ENCODE results near the gene NEO1.

DNA sequence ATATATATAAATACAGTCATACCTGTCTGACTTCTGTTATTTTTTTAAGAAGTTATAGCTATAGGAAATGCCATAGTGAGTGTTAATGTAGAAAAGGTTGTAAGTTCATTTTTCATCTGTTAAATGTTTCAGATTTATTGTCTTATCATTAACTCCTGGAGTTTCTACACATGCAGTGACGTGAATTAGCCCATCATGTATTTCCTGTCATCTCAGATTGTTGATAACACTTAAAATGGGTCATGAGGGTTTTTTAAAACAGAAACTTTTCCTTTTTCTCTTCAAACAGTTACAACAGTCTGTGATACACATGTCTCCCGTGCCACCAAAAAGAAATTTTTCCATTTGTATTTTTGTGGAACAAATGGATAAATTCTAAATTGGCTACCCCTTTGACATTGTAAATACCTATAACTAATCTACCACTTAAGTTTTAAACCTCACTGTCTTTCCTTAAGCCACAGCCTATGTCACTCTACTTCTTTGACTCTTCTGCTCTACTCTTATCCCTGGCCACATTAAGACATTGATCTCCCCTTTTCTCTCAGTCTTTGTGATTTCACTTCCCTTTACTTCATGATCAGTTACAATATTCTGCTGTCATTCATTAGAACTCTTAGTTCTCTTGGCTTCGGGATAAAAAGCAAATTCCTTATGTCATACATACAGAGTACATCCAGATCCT is 89.1 kb downstream of the NEO1 start:
- no peak for TF ChIP-seq POLR2A (IDR thresholded peaks at IDR 0.05; ENCODE audit: low read depth, low read length)
- no peak for TF ChIP-seq POLR2AphosphoS5 (IDR thresholded peaks at IDR 0.05; ENCODE audit: low read depth, low read length)
- TF ChIP-seq TAF1 (IDR thresholded peaks at IDR 0.05; ENCODE audit: low read depth, low read length) = no peak
